Midbrain (tissue), 1 donor: ENCODE data around the gene POLN.
"Not testable (repeated sequence)": the region's sequence is repeated elsewhere in the genome, so short reads cannot be mapped to it uniquely, and the experiment has no call there.

Experiments used
- DNase-seq: peaks from one replicate; lab custom pipeline; 2025; lab: John Stamatoyannopoulos, UW

POLN gene

DNA sequence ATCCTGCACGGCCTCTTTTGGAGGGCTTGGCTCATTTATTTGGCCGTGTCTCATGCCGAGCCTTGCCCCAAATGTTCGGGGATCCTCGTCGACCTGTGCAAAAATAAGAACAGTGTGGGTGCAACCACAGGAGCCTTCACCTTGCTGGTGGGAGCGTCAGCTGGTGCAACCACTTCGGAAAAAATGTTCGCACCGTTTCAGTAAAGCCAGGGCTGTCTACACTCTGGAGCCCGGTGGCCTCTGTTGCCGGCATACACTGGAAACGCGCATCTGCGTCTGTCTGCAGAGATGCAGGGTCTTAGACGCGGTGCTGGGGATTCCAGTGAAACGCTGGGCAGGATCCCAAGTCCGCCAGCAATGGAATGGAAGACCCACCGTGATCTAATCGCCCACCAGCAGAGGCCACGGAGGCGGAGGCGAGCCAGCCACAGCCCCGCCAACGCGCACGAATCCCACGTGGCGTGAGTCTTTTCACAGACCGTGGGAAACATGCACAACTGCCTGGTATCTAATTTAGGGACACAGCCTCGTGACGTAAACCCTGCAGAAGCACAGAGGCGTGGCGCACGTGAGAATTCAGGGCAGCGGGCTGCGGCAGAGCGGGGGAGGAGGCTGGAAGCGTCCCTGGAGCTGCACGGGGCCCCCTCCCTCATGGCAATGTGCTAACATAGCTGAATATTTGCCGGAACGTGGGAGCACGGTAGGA, 33.8 kb upstream of the POLN start:
- no peak for DNase-seq

GRCh38 chr4:2275044-2275397, 33.1 kb upstream of the POLN start:
- DNase-seq = not testable (repeated sequence)

DNA sequence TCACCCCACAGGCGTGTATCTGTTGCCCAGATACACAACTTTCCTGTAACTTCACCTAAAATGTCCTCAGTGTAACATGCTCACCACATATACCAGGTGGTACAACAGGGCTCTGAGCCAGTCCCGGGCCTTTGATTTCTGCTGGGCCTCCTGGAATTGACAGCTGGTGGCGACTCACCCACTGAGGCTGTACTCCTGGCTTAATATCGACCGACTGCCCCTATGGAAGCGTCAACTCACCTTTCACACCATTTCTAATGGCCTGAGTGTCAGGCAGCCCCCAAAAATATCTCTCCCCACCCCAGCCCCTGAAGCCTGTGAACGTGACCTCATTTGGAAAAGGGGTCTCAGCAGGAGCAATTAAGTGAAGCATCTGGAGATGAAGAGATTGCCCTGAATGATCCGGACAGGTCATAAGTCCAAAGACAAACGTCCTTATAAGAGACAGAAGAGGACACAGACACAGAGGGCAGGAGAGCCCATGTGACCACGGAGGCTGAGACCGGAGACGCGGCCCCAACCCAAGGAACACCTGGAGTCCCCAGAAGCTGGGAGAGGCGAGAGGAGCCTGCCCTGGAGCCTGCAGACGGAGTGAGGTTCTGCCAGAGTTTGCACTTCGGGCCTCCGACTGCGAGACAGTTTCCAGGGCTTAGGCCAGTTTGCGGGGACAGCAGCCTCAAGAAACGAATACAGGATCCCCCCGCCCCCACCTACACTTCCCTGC, 32.6 kb upstream of the POLN start:
- no peak for DNase-seq

DNA sequence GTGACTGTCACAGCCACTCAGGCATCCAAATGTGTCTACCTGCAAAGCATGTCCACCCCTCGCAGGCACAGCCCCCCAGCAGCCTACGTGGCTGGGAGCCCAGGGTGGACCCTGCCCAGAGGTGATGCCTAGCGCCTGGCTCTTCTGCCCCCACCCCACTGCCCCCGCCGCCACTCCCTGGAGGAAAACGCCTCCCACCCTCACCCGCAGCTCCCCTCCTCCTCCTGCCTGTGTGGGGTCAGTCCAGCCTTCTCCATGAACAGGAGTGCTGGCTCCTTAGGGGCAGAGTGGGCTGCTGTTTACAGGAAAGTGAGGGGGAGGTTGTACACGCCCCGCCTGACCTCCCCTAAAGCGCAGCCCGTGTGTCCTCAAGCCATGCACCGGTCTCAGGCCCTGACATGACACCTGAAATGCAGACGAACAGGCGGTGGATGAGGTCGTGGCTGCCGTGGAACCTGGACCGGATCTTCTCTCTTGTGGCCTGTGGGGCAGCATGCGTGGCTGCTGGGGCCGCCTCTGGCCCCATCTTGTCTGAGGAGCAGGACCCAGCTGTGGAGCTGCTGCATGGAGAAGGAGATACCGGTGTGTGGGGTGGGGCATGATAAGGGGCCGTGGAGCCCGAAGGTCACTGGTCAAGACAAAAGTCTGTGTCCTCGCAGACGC, 31.9 kb upstream of the POLN start:
- no peak for DNase-seq

DNA sequence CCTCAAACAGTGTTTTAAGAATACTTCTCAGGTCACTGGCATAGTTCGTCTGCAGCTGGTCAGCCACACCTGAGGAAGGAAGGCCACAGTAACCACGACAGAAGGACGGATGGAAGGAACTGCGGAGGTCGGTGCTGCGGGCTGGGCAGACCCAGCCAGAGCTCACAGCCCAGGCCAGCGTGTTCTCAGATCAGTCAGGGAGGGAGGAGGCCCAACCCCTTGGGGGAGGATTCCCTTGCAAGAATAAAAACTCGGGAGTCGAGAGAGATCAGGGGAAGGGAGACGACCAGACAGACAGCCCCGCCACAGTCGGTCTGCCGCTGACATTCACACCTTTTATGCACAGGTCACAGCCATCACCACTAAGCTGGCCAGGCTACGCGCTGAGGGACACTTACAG, 31.3 kb upstream of the POLN start:
- no peak for DNase-seq

DNA sequence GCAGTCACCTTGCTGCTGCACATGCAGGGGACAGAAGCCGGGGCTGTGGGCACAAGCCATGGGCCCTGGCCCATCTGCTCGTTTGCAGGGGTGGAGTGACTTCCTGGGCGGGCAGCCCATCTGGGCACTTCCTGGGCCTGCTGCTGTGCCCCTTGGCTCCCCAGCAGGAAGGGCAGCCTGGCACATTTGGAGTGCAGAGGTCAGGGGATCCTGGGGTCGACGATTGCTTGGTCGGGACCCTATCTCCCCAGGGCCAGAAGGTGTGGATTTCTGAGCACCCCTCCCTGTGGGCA, 30.9 kb upstream of the POLN start:
- no peak for DNase-seq

- no peak for DNase-seq
These were observed 30.3 kb upstream of the POLN start for GRCh38 chr4:2272026-2272827.

- DNase-seq = no peak
These were observed 29.5 kb upstream of the POLN start for GRCh38 chr4:2271279-2272025.

GRCh38 chr4:2270341-2271165, 28.6 kb upstream of the POLN start:
- DNase-seq = no peak

GRCh38 chr4:2269618-2270163, 27.8 kb upstream of the POLN start:
- DNase-seq = no peak

DNA sequence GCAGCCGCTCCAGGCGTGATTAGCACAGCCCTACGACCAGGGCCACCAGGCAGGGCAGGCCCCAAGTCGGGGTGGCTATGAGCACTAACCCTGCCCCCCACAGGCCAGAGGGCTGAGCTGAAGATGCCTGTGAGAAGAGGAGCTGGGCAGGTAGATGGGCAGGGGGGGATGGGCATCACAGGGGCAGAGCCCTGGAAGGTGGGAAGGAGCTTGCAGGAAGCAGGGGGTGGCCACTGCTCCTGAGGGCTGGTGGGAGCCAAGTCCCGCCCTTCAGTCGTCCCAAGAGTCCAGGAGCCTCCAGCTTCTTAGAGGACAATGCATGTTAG, 27.2 kb upstream of the POLN start:
- no peak for DNase-seq

- DNase-seq = no peak
These were observed 26.7 kb upstream of the POLN start for GRCh38 chr4:2268357-2269205.

DNA sequence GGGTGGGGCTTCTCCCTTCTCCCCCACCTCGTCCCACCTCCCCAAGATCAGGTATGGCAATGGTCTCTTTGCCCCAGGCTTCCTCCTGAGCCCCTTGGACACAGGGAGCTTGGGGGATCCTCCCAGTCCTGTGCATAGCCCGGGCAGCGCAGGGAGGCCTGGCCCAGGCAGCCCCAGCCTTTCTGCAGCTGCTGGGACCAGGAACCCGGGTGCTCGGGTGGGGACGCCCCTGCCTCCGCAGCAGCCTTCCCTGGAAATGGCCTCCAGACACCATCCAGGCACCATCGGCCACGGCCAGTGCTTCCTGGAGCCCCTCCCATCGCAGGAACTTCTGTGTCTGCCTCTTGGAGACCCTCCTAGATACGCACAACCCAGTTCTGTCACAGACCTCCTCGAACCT, 25.9 kb upstream of the POLN start:
- DNase-seq = no peak

DNA sequence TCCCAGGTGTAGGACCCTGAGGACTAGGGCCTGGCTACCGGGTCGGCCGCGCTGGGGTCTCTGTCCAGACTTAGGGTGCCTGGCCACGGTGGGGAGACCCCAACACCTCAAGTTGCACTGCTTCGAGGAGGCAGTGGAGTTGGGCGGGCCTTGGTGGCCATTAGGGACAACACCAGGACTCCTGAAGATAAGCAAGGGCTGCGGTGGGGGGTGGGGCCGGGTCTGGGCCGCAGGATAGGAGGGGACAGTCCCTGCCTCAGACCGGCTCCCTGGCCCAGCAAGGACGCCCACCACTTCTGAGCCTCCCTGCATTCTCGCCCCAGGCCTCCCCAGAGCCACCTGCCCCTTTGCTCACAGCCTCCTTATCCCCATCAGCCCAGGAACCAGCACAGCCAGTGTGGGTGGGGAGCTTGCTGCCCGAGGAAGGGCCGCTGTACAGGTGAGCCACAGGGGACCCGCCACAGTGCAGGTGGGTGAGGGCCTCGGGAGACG, 25.4 kb upstream of the POLN start:
- DNase-seq = no peak

DNA sequence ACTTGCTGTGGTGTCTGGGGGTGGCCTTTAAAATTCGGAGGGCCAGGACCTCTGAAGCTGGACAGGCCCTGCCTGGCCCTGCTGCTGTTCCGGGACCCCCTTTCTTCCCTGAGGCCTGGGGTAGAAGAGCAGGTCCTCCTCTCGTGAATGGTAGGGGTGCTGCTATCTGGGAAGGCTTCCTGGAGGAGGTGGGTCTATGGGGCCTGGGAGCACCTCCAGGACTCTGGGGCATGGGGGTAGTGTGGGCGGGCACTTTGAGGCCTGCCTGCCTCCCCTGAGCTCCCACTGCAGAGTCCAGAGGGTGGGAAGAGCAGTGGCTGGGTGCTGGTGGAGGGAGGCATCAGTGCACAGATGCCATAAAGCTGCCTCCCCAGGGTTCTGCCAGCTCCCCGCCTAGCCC, 24.9 kb upstream of the POLN start:
- DNase-seq = no peak

GRCh38 chr4:2266181-2266580, 24.3 kb upstream of the POLN start:
- peak; percentile 68 for DNase-seq

DNA sequence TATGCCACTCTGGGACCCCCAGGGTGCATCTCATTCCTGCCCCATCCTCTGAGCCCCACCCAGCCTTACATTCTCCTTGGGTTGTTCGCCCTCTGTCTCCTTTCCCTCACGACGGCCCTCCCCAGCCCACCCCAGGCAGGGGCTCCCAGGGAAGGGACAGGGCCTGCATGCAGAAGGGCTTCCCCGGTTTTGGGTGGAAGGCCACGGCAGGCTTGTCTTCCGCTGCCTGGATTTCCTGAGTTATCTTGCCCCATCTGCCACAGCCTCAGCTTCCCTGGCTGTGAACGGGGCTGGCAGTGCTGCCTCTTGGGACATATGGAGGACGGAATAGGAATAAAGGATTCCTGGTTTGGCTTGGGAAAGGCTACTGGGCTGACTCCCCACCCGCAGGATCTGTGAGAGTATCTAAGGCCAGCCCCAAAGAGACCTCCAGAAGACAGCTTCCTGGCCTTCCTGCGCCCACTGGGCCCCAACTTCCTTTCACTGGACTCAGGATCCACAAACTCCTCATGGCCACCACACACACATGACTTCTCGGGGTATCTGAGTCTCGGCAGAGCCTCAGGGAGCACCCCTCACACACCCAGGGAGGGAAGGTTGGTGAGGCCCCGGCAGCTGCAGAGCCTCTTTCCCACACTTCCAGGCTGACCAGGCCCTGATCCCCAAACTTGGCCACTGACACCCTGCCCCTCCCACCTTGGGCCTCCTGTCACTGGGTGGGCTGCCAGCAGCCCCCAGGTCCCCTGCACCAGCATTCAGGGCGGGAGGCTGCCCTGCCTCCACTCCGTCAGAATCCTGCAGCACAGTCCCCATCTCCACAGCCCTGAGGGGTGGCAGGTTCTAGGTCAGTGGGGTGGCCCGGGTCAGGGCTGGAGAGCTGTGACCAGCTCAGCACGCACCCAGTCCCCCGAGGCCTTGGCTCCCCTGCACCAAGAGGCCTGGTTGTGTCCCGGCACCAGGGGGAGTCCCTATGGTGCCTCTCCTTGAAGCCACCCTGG, 23.5 kb upstream of the POLN start:
- no peak for DNase-seq

- no peak for DNase-seq
These were observed 22.6 kb upstream of the POLN start for GRCh38 chr4:2264481-2265041.
